HG02973 (cell line): ENCODE measurements around the gene SPAAR.
"Not testable (repeated sequence)": the region's sequence is repeated elsewhere in the genome, so short reads cannot be mapped to it uniquely, and the experiment has no call there.

Experiments
- ATAC-seq: cut with Tn5 transposase; IDR thresholded peaks from one replicate; pipeline ENCODE4 v1.9.1; 2021; ENCODE audit warnings: moderate library complexity; ENCODE audit not compliant: unreplicated experiment

The SPAAR gene, protein sequence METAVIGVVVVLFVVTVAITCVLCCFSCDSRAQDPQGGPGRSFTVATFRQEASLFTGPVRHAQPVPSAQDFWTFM

DNA sequence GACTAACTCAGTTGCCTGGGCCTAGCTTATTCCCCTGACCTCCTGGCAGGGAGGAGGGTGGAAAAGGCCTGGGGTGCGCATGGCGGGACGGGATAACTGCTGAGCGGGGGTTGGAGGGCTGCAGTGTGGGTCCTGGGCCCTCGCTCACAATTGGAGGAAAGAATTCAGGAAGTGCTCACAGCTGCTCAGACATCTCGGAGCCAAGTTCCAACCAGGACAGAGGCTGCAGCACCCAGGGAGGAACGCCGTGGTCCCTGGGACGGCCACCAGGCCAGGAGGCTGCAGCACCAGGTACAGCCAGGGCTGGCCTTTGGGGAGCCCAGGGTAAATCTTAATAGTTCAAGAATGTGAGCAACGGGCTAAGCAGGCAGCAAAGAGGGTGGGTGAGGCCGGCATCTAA is at the start of gene SPAAR:
Gene SPAAR, plus strand, starts transcription at position 217 of the 400 bp plus-strand sequence. CDS start 974 bp downstream, outside the sequence.
- no peak for ATAC-seq

DNA sequence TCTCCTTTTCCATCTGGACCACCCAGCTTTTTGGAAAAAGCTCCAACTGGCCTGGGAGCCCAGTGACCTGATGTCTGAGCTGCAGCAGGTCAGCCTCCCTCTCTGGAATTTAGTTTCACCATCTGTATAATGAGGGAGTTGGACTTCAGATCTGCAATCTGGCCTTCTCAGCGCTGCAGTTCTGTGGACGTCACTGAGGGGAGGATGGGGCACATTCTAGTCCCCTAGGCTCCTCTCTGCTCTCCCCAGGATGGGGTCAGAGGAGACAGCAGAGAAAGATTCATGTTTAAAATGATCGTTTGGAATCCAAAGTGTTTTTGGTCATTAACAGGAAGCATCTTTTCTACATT is 49.3 kb upstream of the SPAAR start:
- ATAC-seq: no peak

DNA sequence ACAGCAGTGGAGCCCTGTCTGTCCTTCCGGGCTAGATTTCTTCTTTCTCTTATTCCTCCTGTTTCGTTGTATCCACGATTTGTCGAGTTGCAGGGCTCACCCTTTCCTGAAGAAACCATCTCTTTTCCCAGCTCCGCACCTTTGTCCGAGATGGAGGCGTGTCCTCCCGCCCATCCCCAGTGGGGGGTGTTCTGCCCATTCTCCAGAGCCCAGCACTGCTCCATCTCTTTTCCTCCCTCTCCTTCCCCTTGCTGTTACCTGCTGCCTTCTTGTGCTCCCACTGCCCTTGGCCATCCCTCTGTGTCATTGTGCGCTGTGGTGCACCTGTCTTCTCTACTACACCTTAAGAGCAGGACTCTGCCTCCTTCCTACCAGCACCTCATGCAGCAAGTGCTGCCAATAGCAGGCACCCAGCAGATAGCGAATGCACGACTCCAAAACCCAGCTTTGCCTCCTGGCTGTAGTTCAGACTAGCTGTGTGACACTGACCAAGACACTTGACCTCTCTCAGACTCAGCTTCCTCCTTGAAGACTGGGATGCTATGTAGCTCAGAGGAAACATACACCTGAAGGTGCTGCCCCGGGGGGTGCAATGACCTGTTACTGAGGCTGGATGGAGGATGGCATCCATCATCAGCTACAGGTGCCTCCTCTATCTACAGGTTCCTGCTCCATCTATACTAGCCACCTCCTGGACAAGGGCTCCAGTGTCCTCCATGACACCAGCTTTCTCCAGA is 48.0 kb upstream of the SPAAR start:
- no peak for ATAC-seq

DNA sequence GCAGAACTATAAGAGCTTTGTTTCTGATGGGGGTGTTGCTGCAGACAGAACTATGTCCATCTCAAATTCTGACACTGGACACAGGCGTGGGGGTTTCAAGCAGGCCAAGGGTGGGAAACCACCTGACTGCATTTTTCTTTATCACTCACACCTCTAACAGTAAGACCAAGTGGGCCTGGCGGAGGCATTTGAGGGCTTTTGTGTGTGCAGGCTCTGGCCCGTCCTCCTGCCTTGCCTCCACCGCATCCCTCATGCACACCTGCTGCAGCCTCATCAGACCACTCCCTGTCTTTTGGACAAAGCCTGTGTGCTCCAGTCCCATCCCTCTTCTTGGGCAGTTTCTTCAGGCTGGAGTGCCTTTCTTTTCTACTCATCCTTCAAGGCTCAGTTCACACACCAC is 47.0 kb upstream of the SPAAR start:
- ATAC-seq: no peak

DNA sequence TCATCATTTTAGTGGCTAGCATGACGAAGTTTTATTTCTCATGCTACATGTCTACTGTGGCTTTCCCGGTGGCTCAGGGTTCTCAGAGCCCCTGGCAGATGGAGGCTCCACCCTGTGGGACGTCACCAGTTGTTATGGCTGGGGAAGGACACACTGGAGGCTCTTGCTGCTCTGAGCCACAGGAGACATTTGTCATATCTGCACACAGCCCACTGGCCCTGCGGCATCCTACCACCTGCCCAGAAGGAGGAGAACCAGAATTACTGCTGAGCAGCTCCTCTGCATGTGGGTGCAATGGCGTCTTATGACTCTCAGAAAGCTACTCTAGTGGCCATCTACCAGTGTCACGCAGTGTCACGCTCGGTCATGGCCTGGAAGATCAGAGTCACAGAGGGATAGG is 45.7 kb upstream of the SPAAR start:
- no peak for ATAC-seq

DNA sequence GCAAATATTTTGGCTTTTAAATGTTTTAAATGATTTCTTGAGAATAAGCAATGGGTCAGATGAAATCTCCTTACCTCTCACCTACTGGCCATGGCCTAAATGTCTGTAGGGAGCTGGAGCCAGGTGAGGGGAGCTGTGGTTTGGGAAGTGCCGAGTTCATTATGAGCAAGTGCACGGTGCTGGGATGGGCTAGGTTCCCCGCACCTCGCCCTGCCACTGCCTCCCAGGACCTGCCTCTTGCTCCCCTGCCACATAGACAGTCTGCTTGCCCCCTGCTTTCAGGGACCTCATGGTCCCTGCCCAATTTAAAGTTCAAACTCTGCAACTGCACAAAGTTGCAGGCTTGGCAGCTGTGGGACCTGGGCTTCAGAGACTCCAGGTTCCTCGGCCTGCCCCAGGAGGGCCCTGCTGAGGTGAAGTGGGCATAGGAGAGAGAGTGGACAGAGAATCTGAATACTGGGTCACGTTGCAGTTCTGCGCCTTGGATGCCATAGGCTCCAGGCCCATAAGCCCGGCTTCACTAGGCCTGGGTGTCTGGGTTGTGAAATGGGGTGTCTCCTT is 44.5 kb upstream of the SPAAR start:
- ATAC-seq: no peak

DNA sequence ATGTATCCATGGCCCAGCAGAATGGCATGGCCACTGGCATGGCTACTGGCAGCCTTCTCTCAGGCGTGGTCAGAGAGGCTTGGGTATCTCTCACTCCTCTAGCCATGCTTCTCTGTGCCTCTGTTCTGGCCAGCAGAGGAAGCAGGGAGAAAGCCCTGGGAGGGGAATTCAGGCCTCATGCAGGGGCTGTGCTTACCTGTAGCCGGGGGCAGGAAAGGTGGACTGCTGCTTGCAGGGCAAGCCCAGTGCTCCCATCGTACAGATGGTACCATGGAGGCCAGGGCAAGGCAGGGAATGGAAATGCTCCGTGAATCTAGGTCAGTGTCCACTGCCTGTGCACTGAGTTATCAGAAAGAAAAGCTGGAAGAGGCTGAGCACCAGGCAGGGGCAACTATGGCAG is 41.8 kb upstream of the SPAAR start:
- ATAC-seq: no peak

DNA sequence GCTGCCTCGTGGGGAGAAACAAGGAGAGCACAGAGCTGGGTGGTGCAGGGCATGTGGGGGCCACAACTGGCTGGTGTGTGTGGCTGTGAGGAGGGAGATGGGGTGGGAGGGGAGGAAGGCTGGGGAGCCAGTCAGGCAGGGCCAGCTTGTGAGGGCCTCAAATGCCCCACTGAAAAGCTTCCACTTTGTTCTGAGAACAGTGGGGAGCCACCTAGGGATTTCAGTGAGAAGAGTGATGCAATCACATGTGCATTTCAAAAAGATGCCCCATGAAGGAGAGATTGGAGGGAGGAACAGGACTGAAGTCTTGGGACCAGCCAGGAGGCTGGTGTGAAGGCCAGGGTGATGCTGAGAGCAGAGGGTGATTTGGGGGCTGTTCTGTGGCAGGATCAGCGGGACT is 40.4 kb upstream of the SPAAR start:
- no peak for ATAC-seq

DNA sequence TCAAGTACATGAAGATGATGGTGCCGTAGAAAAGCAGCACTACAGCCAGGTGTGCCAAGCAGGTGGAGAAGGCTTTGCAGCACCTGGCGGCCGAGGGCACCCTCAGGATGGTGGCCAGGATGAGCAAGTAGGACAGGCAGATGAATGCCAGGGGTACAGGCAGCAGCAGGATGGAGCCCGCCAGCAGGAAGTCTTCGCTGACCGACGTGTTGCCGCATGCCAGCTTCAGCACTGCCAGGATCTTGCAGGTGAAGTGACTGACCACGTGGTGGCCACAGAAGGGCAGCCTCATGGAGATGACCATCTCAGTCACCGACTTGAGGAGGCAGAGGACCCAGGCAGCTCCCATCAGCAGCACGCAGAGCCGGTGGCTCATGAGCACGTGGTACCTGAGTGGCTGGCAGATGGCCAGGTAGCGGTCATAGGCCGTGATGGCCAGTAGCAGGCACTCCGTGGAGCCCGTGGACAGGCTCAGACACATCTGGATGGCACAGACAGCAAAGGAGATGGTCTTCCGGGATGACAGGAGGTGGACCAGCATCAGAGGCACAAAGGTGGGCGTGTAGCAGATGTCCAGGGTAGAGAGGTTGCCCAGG is 39.6 kb upstream of the SPAAR start:
- ATAC-seq: no peak

DNA sequence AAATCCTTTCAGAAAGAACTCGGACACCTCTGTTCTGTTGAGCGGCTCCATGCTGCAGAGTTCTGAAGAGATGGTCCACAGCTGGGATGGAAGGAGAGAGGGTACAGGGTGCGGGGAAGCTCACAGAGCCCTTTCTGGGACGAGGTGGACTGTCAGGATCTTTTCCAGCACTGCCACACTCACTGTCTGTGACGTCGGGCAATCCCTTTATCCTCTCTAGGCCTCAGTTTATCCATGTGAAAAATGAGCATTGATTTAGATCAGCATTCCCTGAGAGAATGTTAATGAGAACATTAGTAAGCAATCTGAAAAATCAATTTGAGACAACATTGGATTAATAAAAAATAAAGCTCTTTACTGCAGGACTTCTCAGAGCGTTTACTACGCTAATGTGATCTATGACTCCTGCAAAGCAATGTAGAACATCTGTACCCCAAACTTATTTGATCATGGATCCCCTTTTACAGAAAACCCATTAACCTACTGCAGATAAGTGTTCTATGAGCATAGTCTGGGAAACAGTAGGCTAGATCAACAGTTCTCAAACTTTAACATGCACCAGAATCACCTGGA is 38.9 kb upstream of the SPAAR start, which contains the start of gene OR13J1:
Gene OR13J1, minus strand, starts transcription at position 51 of the 573 bp plus-strand sequence. Its CDS starts 0 bp downstream, at position 51.
- ATAC-seq: no peak

DNA sequence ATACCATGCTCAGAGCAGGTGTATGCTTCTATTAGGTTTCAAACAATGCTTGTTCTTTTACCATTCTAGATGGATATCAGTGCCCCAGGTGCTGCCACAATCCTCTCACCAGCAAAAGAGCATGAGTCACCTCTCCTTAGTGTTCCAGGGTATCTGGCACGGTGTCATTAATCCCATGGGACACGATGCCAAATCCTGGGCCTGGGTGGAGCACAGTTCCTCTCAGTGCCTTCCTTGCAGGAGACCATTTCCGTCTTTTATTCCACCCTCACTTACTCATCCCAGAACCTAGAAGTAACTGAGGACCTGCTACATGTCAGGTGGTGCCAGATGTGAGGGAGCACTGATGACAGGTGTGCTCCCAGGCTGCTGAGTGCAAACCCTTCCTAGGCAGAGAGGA is 37.7 kb upstream of the SPAAR start:
- no peak for ATAC-seq

DNA sequence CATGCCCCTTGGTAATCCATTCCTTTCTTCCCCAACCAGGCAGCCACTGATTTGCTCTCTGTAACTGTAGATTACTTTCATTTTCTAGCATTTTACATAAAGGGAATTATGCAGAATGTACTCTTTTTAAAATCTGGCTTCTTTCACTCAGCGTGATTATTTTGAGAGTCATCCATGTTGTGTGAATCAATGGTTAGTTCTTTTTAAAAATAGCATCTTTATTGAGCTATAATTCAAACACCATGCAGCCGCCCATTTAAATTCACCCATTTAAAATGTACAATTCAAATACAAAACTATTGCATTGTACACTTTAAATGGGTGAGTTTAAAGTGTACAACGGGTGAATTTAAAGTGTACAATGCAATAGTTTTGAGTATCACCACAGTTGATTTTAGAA is 36.8 kb upstream of the SPAAR start:
- ATAC-seq: no peak

DNA sequence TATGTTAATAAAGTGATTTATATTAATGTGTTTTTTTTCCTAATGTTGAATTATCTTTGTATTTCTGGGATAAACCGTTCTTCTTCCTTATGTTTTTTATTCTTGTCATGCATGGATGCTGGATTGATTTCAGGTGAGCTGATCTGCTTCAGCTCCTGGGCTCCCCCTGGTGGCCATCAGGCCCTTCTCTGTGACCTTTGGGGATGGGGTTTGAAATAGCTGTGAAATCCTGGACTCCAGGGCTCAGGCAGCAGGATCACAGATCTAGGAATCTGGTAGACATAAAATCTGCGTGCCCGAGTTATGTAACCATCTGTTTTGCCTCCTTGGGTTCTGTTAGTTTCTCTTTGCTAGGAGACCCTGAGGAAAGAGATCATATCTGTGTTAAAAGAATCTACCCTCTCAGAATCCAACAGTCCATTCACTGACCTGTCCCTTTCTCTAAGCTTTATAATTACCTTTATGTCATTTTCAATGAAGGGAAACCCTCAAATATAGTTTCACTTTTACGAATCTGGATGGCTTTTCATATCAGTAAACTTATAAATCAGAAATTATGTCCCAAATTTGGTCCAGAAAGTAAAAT is 26.9 kb upstream of the SPAAR start:
- ATAC-seq: no peak

DNA sequence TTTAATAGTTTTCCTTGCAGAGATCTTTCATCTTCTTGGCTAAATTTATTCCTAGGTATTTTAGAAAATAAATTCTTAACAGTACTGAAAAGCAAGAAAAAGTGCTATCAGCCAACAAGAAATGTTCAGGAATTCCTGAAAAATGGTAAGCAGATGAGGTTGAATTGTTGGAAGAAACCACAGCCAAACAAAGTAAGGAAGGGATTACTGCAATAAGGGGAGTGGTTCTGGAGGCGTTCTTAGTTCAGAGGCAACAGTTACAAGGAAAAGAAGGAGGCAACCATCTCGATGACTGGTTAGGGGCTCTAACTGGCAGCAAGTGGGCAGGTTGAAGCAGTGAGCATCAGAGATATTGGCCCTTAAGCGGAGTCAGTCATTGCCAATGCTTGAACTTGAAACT is 26.3 kb upstream of the SPAAR start:
- no peak for ATAC-seq

DNA sequence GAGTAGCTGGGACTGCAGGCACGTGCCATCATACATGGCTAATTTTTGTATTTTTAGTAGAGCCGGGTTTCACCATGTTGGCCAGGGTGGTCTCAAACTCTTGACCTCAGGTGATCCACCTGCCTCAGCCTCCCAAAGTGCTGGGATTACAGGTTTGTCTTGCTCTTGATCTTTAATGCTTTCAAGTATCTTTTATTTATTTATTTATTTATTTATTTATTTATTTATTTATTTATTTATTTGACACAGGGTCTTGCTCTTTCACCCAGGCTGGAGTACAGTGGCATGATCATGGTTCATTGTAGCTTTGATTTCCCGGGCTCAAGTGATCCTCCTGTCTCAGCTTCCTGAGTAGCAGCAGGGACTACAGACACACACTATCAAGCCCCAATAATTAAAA is 24.4 kb upstream of the SPAAR start:
- not testable (repeated sequence) for ATAC-seq

DNA sequence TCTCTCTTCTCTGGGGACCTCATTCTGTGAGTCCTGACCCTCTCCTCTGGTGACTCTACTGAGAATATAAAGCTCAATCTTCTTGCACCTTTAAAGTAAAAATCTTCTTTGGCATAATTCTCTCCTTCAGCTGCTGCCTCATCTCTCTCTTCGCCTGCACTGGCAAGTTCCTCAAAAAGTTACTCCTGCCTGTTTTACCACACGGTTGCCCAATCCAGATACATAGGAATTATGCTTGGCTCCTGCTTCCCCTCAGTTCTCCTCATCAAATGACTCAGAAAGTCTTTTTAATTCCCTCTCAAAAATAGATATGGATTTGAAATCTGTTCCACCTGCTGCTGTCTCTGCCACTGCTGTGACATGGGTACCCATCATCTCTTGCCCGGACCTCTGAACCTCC is 17.6 kb upstream of the SPAAR start:
- no peak for ATAC-seq

DNA sequence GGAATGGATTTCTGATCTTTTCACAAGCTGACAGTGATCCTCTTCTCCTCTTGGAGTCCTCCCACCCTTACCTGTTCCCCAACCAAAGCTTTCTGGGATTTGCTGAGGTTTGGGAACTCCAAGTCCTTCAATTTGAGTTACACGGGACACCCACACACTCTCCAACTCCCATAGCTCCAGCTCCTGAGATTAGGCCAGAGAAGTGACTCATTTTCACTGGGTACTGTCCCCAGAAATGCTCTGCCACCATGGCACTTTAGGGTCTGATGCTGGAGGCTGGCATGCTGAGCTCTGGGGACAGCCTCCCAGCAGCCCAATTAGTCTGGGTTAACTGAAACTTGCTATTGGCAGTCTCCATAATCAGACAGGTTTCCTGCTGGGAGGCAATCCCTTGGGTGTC is 17.2 kb upstream of the SPAAR start:
- no peak for ATAC-seq

DNA sequence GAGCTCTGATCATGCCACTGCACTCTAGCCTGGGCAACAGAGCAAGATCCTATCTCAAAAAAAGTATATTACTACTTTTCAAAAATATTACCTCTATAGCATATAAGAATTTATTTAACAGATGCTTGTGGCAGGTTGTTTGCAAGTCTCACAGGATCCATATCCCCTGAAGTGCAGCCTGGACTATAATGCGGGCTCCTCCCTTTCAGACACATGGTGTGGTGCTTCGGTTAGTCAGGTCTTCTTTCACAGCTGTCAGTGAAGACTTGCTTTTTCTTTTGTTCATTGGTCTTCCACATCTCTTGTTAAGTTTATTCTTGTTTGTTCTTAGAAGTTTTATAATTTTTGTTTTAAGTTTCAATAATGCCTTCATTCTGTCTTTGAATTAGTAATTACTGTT is 12.7 kb upstream of the SPAAR start:
- ATAC-seq: no peak

DNA sequence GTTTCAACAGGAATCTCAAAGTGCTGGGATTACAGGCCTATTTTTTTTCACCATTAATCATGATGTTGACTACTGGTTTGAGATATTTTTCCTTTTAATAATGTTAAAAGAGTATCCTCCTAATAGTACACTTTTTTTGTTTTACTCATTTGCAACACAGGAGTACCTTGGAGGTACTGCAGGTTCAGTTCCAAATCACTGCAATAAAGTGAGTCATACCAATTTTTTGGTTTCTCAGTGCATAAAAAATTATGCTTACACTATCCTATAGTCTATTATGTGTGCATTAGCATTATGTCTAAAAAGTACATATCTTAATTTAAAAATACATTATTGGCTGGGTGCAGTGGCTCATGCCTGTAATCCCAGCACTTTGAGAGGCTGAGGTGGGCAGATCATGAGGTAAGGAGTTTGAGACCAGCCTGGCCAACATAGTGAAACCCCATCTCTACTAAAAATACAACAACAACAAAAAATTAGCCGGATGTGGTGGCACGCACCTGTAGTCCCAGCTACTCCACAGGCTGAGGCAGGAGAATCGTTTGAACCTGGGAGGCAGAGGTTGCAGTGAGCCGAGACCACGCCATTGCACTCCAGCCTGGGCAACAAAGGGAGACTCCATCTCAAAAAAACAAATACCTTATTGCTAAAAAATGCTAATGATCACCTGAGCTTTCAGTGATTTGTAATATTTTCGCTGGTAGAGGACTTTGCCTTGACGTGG is 11.8 kb upstream of the SPAAR start:
- ATAC-seq: not testable (repeated sequence)

DNA sequence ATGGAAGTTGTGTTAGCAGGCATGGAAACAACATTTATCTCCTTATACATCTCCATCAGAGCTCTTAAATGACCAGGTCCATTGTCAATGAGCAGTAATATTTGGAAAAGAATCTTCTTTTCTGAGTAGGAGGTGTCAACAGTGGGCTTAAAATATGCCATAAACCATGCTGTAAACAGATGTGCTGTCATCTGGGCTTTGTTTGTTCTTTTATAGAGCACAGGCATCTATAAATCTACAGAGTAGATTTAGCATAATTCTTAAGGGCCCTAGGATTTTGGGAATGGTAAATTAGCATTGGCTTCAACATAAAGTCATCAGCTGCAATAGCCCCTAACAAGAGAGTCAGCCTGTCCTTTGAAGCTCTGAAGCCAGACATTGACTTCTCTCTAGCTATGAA is 11.0 kb upstream of the SPAAR start:
- ATAC-seq: no peak

DNA sequence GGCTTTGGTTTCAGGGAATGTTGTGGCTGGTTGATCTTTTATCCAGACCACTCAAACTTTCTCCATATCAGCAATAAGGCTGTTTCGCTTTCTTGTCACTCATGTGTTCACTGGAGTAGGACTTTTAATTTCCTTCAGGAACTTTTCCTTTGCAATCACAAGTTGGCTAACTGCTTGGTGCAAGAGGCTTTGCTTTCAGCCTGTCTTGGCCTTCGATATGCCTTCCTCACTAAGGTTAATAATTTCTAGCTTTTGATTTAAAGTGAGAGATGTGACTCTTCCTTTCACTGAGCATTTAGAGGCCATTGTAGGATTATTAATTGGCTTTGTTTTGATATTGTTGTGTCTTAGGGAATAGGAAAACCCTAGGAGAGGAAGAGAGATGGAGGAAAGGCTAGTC is 10.3 kb upstream of the SPAAR start:
- ATAC-seq: no peak
